HG02970 (cell line): ENCODE measurements around the gene ABI3.

Experiments used
- ATAC-seq: cut with Tn5 transposase; IDR thresholded peaks from one replicate; pipeline ENCODE4 v1.9.1; 2021; ENCODE audit warnings: mild to moderate bottlenecking, moderate library complexity, moderate number of reproducible peaks; ENCODE audit not compliant: unreplicated experiment, low FRiP score

The ABI3 gene

DNA sequence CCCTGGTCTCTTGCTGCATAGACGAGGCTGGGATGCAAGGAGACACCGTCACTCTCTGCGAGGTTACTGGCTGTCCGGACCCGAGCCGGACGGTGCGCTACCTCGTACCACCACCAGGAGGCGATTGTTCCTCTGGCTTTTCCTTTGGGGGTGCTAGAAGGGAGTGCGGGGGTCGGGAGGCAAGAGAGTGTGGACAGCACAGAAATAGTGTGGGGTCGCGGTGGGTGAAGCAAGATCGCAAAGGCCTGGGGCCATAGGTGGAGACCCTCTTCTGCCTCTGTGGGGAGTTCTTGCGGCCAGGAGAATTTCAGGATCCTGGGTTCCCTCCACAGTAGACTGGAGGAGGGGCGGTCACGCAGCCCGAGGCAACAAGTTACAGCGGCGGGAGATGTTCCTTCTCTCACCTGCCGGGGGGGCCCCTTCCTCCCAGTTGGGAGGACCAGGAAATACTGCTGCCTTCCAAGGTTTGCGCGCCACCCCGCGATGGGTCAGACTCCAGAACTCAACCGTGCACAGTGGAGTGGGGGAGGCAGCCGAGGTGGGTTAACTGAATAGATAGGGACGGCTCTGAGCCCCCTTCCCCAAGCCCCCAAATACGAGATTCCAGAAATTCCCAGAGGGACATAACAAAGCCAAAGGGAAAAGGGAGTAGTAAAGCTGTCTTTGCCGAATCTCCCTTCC, 13.2 kb downstream of the ABI3 start:
- ATAC-seq, result no peak

DNA sequence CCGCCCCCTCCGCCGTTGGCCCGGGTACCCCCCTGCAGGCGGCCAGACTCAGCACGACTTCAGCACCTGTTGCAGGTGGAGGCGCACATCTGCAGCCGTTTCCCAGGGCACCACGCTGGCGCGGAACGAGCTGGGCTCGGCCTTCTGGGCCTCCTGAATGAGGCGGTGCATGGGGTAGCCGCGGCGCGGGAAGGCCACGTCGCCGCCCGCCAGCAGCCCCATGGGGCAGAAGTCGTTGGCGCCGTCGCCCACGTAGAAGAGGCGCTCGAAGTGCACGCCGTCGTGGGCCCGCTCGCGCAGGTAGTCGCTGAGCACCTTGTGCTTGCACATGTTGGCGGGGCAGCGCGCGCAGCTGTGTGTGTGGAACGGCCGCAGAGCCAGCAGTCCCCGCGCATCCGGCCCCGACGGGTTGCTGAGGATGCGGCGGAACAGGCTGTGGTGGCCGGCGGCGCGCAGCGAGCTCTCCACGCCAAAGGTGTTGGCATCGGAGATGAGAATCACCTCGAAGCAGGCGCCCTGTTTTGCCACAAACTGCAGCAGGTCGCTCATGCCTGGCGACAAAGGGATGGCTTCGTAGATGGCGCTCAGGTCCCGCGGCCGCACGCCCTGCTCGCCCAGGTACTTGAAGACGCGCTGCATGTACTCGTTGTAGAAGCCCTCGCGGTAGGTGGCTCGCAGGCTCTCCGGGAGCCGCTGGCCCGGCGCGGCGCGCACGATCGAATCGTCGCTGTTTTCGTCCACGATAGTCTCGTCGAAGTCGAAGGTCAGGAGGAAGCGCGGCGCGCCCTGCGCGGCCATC, 13.9 kb downstream of the ABI3 start:
- no peak for ATAC-seq

DNA sequence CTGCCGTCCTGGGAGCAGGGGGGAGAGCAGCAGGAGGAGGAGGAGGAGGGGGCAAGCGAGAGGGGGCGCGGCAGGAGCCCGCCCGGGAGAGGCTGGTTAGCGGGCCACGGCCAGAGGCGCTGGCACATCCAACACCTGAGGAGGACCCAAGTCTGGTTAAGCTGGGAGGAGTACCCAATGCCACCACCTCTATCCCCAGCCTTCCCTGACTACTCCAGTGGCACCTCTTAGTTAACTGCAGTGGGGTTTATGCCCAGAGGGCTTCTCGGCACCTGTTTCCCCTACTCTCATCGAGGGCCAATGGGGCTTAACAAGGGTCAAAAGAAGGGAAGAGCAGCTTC, 14.5 kb downstream of the ABI3 start:
- no peak for ATAC-seq

DNA sequence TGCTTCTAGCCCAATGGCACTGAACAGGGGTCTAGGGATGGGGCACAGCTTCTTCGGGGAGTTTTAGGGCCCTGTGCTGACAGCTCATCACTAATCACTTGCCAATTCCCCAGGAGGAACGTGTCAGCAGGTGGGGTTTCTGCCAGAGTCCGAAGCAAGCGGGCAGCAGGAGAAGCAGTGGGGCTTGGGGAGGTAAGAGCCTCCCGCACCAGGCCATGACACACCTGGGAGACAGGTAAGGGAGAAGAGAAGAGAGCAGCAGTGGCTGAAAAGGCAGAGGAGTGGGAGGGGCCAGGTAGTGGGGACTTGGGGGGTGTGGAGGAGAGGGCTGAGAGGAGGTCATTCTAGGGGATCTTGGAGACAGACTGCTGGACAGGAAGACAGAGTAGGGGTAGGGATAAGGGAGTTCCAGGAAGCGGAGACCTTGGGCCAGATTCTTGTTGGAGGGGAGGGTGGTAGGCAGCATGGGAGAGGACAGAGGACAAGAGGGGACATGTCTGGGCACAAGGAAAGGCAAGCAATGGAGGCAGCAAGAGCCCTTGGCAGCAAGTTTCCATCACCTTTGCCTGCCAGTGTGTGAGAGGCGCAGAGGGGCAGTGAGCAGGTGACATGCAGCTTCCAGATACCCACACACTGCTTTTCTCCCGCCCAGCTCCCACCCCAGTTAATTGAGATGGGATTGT, 15.2 kb downstream of the ABI3 start:
- no peak for ATAC-seq

DNA sequence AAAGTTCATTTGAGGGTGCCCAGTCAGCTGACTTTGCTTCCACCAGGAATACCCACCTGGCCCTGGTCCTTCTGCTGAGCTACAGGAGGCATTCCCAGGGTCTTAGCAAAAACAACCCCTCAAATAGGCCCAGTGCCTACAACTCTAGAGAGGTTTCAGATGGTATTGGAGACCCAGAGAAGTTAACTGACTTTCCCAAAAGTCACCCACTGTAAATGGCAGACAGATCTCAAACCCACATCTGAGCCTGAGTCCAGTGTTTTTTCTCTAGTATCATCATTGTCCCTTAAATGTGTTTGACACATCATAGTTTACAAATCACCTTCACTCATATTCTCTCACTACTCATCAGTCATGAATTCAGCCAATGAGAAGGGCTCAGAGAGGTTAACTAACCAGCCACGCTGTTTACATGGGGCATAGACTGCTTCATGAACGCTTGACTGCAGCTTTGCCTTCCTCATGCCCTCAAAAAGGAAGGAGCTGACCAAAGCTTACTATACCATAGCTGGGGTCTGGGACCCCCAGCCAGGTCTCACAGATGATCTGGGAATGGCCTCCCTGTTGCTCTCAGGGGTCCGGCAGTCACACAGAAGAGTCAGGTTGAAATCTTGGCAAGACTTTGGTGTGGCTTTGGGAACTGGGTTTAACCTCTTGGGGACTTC, 16.4 kb downstream of the ABI3 start:
- no peak for ATAC-seq

DNA sequence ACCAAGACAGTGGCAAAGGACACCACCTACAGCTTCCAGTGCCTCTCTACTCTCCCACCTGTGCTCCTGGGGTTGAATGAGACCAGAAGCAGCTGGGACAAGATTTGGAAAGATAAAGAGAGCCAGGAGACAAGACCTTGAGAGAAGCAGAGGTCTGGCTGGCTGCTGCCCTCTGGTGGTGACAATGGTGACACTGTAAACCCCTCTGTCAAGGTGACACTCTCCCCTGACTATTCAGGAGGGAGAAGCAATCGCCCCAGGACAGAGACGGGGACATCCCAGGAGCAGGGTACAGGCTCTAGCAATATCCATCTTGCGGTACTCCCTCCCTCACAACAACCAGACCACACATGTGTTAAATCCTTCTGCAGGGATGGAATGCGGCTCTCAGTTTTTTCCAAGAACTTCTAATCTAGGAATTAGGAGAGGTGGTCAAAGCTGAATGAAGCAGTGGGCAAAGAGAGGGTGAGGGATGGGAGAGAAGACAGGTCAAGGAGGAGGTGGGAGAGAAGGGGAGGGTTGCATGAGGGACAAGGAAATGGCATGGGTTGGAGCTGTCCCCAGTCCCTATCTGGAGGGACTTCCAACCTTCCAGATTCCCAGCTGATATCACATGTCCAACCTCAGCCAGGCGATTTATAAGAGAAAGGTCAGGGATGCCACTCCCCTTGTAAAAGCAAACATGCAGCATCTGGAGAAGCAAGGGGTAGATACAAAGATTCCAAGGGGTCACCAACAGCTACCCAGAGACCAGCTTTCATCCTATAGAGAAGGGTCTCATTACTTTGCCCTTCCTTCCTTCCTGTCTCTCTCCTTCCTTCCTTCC, 17.1 kb downstream of the ABI3 start:
- ATAC-seq, result no peak

DNA sequence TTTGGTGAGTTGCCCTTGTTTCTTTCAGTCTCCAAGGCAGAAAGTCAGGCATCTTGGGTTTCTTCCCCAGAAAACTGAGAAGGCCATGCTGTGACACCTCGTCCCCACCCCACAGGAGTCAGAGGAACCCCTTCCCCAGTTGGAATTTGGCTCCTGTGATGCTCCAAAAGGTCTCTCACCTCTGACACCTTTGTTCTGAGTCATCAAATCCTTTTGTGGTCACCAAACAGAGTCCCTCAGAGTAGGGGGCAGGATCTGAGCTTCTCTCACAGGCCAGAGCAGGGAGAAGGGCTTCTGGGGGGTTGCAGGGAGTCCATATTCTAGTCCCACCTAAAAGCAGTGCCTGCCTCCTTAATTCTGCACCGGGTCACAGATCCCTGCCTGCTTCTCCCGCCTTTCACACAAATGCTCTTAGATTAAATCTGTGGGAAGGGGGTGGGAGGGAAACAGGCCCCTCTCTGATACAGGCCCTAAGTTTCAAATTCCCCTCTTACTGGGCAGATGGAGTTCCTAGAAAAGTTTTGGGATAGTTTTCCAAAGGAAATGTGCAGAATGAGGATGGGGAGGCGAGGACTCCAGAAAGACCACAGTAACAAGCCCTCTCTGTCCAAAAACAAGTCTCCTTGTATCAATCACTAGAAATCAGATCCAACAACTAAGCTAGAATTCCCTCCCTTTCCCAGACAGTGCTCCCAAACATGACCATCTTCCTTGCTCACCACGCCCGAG, 18.7 kb downstream of the ABI3 start:
- ATAC-seq, result no peak

DNA sequence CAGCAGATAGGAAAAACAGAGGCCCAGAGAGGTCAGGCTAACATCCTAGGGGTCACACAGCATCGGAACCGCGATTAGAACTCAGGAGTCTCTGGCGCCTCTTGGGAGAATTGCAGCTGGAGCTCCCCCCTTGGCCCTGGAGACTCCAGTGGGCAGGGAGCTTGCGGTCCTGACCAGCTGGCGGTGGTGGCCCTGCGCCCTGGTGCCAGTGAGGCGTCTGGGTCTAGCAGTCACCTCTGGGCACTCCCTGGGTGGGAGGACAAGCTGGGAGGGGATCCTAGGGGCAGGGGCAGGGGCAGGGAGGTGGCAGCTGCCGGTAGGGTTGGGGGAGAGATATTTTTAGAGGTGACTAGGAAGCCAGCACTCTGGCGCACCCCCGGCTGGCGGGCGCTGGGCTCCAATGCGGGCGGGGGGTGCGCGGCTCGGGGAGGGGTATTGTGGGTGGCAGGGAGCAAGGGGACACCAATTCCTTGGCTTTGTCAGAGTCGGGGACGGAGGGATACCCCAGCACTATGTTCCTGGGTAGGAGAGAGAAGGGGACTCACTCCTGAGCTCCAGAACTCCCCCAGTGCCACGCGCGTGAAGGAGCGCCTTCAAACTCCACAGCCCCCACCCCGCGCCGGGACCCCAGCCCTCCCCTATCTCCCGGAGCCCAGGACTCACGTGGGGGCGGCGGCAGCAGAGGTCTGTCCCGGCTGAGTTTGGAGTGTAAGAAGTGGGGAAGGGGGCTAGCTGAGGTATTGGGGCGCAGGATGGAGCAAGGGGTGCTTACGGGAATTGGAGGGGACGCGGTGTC, 19.5 kb downstream of the ABI3 start:
- ATAC-seq, result peak; percentile 10

DNA sequence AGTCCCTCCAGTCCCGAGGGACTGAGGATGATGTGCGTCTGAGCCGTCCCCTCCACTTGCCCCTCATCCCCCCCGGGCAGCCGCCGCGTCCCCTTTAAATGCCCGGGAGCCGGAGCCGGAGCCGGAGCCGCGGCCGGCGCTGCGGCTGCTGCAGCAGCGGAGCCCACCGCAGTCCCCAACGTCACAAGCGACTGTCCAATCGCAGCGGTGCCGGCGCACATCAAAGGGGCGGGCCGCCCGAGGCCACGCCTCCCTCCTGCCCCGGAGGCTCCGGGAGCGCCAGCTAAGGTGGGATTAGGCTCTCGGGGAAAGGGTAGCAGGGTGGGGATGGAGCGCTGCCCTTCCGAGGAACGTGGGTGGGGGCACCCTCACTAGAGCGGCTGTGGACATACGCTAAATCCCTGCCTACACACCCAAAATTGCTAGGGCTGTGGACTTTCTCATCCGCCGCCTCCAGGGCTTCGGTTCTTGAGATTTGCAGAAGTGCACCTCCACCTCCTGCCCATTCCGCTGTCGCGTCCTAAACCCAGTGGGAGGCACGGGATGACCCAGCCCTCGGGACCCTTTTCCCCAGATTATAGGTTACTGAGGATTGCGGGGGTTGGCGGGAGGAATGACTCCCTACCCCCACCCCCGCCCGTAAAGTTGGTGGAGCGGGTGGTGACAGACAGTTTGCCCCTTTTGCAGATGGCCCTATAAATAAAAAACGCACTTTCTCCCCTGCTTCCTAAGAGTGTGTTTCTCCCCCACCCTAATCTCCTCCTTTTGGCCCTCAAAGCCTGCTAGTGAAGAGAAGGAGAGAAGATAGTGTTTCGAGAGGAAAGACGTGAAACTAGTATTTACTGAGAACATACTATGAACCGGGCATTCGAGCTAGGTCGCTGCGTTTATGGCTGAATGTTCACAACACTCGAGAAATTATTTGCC, 20.4 kb downstream of the ABI3 start, which contains the start of gene PHOSPHO1:
Gene PHOSPHO1, minus strand, starts transcription at position 152 of the 927 bp plus-strand sequence. CDS start 4,096 bp downstream, outside the sequence.
- ATAC-seq, result peak; percentile 80

DNA sequence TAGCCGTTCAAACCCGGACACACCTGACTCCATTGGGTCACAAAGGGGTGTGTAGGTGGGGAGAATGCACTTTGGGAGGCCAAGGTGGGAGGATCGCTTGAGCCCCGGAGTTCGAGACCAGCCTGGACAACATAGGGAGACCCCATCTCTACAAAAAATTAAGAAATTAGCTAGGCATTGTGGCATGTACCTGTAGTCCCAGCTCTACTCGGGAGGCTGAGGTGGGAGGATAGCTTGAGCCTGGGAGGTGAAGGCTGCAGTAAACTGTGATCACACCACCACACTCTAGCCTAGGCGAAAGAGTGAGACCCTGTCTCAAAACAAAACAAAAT, 21.0 kb downstream of the ABI3 start:
- no peak for ATAC-seq

DNA sequence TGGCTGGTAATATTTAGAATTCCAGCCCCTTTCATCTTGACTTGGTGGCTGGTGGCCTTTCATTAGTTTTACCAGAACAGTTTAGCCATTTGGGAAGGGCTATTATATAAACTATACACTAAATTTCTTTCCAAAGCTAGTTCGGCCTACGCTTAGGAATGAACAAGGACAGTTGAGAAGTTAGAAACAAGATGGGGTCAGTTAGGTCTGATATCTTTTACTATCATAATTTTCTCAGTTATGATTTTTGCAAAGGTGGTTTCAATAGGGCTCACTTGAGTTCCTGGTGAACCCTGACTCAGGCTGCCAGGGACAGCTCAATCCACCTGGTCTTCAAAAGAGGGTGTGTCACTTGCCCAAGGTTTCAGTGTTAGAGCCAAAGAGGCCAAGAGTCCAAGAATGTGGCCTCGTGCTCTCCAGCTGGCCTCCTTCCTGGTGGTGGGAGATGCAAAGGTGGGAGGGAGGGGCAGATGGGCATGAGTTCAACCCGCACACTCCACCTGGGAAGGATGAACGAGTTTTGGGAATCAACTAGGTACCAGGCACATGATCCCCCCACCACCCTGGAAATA, 24.1 kb downstream of the ABI3 start:
- no peak for ATAC-seq

DNA sequence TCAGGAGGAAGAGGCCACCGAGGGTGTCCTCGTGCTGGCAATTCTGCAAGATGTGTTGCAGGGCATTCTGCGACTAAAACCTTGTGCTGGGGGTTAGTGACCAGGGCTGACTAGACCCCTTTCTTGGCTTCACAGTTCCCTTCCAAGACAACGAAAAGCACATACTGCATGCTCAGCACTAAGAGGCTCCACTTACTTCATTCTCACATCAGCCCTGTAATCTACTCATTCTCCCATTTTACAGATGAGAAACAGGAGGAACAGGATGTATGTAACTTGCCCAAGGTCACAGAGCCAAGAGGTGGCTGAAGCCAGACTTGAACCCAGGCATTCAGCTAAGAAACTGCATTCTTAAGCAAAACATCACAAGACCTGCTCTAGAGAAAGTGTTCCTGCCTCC, 25.4 kb downstream of the ABI3 start:
- ATAC-seq, result no peak

DNA sequence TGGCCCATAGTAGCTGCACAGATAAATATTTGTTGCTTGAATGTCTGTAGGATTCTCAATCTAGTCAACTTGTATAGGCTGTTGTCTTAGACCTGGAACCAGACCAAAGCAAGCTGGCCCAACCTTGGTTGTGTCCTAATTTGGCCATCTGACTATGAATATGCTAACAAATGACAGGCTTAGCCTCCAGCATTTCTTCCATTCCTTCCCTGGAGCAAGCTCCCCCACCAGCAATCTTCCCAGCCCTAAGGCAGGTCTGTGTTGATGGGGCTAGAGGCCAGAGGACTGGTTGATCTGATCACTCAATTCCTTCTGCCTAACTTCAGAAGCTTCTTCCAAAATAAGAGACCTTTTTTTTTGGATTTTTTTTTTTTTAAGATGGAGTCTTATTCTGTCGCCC, 29.5 kb downstream of the ABI3 start:
- no peak for ATAC-seq

DNA sequence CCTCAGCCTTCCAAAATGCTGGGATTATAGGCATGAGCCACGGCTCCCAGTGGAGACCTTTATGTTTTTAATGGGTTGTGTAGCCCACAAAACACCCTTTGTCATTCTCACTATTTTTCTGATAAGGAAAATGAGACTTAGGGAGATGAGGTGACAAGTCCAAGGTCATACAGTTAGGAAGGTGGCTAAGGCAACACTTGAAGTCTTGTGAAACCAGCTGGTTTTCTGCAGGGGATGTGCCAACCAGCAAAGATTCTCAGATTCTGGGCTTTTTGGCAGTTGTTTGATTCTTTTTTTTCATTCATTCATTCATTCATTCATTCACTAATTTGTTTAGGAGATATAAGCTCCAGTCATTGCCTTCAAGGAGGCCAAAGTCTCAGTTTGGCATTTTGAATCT, 30.1 kb downstream of the ABI3 start:
- ATAC-seq, result no peak

DNA sequence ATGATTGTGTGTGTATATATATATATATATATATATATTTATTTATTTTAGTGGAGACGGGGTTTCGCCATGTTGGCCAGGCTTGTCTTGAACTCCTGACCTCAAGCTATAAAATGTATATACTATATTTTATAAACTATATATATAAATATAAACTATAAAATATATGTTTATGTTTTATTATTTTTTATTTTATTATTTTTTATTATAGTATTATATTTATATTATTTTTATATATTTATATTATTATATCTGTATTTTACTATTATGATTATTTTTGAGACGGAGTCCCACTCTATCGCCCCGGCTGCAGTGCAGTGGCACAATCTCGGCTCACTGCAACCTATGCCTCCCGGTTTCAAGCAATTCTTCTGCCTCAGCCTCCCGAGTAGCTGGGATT, 30.5 kb downstream of the ABI3 start:
- ATAC-seq, result no peak

DNA sequence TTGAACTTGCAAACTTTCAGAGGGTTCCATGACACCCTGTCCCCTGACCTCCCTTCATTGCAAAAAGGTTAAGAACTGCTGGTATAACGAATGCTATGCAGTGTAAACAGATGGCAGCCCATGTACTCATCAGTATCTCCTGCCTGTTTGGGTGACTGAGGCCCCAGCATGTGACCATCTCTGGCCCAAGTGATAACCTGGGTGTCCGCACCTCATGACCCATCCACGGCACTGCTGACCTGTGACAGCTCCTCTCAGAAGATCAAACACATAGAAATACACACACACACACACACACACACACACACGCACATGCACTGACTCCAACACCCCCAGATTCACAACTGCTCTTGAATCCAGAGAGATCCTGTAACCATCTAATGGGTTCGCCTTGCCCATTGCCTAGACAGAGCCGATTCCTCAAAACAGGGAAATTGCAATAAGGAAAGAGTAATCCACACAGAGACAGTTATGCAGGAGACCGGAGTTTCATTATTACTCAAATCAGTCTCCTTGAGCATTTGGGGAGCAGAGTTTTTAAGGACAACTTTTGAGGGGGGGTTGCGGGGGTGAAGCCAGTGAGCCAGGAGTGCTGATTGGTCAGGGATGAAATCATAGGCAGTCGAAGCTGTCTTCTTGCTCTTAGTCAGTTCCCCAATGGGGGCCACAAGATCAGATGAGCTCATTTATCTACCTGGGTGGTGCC, 31.3 kb downstream of the ABI3 start:
- ATAC-seq, result no peak

DNA sequence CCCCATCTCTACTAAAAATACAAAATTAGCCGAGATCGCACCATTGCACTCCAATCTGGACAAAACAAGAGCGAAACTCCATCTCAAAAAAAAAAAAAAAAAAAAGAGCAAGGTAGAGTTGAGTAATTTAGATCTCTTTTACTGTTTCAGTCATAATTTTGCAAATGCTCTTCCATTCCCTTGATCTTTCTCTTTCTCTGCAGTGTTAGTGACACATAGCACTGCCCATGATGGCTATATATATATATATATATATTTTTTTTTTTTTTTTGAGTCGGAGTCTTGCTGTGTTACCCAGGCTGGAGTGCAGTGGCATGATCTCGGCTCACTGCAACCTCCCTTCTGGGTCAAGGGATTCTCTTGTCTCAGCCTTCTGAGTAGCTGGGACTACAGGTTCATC, 32.3 kb downstream of the ABI3 start:
- ATAC-seq, result no peak
